HG03103 (cell line): ENCODE measurements around the gene DMXL1.
"Not testable (repeated sequence)": the region's sequence is repeated elsewhere in the genome, so short reads cannot be mapped to it uniquely, and the experiment has no call there.

Experiments
- ATAC-seq: cut with Tn5 transposase; IDR thresholded peaks from one replicate; pipeline ENCODE4 v1.9.1; 2021; ENCODE audit warnings: low read depth; ENCODE audit not compliant: unreplicated experiment

The DMXL1 gene

DNA sequence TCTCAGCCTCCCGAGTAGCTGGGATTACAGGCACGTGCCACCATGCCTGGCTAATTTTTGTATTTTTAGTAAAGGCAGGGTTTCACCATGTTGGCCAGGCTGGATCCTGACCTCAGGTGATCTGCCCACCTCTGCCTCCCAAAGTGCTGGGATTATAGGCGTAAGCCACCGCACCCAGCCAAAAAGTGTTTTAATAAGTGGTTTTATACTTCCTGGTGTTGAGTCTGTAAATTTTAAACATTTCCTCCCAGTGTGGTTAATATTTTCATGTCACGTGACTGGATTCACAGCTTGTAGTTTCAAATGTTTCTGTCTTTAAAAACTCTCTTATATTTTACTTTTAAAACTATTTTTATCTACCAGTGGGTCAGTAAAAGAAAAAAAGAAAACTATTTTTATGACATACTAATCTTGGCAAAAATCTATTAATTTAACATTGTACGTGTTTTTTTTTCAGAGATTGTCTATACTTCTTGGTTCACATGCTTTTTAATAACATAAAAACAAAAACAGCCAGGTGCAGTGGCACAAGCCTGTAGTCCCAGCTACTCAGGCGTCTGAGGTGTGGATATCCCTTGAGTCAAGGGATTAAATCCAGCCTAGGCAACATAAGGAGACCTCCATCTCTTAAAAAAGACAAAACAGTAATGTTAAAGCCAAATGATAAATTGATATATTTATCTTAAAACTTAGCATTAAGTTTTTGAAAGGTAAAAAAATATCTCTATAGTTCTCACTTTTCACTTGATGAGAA is 117.1 kb downstream of the DMXL1 start:
- ATAC-seq, result no peak

DNA sequence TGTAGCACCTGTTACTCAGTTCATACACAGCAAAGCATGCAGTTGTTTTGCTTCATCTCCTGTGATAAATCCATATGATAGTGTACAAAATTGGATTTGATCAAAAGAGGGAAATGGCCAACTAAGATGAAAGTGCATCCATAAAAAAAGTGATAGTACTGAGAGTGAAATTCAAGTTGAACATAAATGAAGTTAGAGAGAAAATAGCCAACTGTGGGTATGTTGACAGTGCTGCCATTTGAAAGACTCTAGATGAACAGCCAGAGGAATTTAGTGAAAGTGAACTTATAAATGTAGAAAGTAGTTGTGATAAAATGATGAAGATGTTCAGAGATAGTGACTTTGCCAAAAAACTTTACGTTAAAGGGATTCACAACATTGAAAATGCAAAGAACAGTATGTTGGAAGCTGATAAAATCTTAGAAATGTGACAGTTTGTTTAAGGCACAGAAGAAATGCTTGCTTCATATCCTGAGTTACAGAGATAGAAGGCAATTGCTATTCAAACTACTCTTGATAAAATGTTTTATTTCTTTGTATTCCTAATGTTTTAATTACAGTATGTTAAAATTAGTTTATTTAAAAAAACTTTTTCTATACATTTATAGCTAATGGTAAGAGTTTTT is 119.7 kb downstream of the DMXL1 start:
- ATAC-seq, result no peak

DNA sequence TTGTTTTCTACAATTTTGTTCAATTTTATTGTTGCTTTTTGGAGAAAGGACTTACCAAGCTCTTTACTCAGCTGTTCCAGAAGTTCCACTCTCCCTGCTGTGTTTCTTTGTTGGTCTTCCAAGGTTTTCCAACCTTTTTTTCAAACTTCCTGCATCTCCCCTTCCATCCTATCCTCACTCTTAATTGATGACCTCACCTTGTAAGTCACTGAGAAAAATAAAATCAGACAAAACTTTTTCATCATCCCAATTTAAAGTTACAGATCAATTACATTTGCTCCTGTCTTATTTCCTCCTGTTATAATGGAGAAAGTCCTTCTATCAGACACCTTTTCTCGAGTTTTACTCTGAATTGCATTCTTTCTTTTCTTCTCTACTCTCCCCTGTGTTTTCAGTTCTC is 121.1 kb downstream of the DMXL1 start:
- ATAC-seq, result no peak

GRCh38 chr5:119200795-119201194 is 129.9 kb downstream of the DMXL1 start:
- ATAC-seq, result no peak

DNA sequence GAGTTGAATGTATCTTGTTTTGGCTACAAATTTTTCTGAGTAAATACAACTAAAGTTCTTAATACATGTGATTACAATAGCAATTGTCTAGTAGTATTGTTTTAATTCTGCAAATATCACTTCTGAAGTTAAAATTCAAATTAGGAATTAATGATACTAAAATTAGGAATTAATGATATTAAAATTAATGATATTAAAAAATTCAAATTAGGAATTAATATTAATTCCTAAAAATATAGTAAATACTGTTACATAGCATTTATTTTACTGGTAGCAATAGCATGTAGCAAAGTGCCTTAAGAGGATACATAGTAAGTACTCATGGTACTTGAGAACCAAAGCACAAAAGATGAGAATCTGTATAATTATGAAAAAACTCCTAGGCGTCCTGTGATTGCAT is 136.2 kb downstream of the DMXL1 start:
- ATAC-seq, result no peak

DNA sequence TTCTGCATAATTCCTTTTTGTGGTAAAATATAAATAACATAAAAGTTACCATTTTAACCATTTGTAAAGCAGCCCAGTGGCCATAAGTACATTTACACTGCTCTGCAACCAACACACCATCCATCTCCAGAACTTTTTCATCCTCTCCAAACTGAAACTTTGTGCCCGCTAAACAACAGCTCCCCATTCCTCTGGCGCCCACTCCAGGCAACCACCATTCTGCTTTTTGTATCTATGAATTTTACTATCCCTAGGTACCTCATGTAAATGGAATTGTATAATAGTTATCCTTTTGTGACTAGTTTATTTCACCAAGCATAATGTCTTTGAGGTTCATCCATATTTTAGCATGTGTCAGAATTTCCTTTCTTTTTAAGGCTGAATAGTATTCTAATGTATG is 141.1 kb downstream of the DMXL1 start:
- no peak for ATAC-seq

DNA sequence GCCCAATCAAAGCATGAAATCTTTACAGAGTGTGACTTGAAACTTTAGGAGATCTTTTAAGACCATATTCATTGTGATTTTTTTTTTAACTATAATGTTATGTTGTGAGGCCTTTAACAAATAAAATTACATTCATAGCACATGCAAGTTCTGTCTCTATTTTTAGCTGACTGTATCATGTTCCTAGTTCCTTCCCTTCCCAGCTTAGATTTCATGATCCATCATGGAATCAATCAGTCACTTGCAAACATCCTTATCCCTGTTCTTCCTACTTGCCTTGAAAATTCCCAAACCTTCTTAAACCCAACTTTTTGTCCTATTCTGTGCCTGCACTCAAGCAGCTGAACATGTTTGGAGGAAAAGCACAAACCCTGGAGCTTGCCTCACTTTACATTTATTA is 141.8 kb downstream of the DMXL1 start:
- ATAC-seq, result no peak

DNA sequence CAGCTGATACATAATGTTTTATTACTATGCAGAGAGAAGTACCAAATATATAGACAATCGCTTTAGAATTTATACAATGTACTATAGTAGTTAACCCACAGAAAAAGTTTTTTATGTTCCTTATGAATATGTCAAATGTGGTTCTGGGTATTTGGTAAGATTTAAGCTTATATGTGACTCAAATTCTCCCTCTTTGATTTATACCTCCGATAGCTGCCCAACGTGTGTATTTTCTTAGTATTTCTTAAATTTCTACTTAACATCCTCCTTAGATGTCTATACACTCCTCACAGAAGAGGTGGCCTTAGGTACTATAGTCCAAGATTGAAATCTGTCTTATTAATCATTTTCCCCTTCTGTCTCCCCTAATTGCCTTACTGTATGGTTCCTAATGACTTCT is 146.3 kb downstream of the DMXL1 start:
- ATAC-seq, result no peak

GRCh38 chr5:119218830-119219782 is 148.2 kb downstream of the DMXL1 start:
- no peak for ATAC-seq

DNA sequence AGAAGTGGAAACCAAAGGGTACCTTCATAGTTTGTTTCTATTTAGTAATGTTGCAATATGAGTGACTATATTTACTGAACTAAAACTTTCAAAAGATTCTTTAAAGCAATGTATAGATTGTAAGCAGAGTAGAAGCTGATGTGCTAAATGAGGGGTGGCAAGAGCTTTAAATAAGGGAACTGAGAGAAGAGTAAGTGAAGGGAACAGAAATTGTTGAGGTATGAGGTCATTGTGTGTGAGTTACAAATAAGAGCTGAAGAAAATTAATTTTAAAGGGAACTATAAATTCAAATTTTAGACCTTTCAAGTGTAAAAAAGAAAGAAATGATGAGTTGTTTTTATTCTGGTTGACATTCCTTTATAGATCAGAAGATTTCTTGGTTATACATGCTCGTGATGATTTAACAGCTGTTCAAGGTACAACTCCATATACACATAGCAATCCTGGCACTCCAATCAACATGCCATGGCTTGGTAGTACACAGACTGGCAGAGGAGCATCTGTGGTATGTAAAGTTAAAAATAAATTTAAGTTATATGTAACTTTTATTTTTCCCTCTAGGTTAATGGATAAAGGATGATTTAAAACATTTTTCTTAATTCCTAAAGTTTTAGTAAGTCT is 149.8 kb downstream of the DMXL1 start:
- peak; percentile 99 for ATAC-seq

DNA sequence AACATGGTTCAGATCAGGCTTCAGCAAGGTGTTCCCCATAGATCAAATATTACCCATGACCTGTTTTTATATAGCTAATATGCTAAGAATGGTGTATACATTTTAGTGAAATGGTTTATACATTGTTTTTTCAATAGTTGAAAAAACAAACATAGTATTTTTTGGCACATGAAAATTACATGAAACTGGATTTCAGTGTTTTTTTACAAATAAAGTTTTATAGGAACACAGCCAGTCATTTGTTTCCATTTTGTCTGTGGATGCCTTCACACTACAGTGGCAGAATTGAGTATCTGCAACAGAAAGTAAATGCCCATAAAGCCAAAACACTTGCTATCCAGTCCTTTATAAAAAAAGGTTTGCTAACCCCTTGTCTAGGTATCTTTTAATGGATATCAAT is 150.4 kb downstream of the DMXL1 start:
- ATAC-seq, result no peak

- ATAC-seq, result no peak
Measured at GRCh38 chr5:119229950-119230349, 159.1 kb downstream of the DMXL1 start.

DNA sequence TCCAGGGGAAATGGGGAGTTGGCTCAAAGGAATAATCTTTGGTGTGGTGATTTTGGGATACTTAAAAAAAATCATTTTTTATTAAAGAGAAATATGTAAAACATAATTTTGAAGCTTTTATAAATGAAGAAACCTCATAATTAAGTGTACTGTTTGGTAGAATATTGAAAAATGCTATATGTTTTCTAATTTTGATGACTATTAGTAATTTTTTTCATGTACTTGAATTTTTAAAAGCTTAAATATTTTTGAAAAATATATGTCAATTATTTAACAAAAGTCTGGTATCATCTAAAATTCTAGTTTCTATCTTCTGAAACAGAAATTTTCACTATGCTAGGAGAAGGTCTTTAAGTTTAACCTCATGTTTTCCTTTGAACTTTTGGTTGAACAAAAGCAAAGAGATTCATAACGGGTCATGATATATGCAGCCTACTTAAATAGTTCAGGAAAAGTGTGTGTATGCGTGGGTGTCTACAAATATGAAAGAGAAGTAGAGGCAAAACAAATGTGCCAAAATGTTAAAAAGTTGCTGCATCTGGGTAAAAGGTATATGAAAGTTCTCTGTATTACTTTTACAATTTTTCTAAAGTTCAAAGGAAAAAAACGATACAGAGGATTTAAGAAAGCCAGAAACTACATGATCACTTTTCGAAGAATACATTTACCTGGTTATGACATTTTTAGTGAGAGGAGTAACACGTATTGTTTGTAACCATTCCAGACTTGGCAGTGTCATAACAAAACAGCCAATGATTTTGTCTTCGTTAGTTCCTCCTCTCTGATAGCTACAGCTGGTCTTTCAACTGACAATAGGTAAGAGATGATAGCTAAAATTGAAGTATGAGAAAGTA is 167.6 kb downstream of the DMXL1 start:
- no peak for ATAC-seq

- ATAC-seq, result no peak
Measured at GRCh38 chr5:119239119-119239417, 168.2 kb downstream of the DMXL1 start.

DNA sequence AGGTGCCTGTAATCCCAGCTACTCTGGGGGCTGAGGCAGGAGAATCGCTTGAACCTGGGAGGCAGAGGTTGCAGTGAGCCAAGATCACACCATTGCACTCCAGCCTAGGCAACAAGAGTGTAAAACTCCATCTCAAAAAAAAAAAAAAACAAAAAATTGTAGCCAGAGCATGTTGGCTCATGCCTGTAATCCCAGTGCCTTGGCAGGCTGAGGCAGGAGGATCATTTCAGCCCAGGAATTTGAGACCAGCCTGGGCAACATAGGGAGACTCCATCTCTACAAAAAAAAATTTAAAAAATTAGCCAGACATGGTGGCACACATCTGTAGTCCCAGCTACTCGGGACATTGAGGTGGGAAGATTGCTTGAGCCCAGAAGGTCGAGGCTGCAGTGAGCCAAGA is 168.9 kb downstream of the DMXL1 start:
- ATAC-seq, result not testable (repeated sequence)

DNA sequence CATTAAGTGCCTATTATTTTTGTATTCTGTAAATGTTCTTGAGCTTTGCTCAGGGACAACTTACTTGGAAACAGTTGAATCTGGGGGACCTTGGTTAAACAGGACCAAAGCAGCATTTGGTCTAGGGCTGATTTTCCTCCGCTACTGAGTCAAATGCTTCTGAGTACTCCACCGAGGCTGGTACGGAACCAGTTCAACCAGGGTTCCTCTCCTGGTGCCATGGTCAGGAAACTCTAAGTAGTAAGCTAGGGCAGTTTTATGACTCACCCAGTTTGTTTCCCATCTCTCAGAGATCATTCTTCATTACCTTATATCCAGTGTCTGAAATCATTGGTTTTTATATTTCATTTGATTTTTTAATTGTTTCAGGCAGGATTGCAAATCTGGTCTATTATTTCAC is 173.0 kb downstream of the DMXL1 start:
- no peak for ATAC-seq

GRCh38 chr5:119250946-119251901 is 180.3 kb downstream of the DMXL1 start:
- no peak for ATAC-seq

DNA sequence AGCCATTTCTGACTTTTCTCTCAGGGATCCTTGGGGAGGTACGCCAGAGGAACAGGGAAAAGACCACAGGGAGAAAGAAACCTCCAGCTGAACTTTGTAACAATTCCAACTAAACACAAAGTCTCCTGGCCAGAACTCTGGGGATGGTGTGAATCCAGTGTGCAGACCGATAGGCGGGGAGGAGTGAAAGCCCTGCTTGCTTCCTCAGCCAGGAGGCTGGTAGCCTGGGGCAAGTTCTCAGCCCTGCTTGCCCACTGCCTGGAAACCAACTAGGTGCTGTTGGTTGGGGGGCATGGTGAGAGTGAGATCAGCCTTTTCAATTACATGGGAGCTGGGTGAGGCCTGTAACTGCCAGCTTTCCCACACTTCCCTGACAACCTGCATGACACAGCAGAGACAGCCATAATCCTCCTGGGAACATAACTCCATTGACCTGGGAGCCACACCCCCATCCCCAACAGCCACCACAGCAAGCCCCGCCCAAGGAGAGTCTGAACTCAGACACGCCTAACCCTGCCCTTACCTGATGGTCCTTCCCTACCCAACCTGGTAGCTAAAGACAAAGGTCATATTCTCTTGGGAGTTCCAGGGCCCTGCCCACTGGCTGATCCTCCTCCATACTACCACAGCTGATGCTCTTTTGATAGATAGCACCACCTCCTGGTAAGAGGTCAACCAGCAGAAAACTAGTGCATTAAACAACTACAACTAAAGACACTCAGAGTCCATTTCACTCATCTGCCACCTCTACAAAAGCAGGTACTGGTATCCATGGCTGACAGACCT is 184.9 kb downstream of the DMXL1 start:
- ATAC-seq, result no peak
